ENCODE data around the gene PLA1A.
"Not testable (repeated sequence)": the region's sequence is repeated elsewhere in the genome, so short reads cannot be mapped to it uniquely, and the experiment has no call there.

PLA1A gene

GRCh38 chr3:119579366-119580066 is 18.2 kb upstream of the PLA1A start, which contains the start of gene ADPRH:
Gene ADPRH, plus strand, starts transcription at chr3:119579492. Its CDS starts 2,678 bp downstream, at chr3:119582170.
- DNase-seq (ENCODE audit: low read depth): no peak

GRCh38 chr3:119580067-119580760 is 17.5 kb upstream of the PLA1A start:
- DNase-seq (ENCODE audit: low read depth): no peak

GRCh38 chr3:119582178-119582577 is 15.5 kb upstream of the PLA1A start:
- DNase-seq (ENCODE audit: low read depth): no peak

- DNase-seq (ENCODE audit: low read depth): no peak
These were observed 12.5 kb upstream of the PLA1A start for GRCh38 chr3:119585208-119585607.

- DNase-seq (ENCODE audit: low read depth): peak; percentile 68
These were observed 11.7 kb upstream of the PLA1A start for GRCh38 chr3:119585856-119586570.

- DNase-seq (ENCODE audit: low read depth): no peak
These were observed 10.9 kb upstream of the PLA1A start for GRCh38 chr3:119586733-119587172.

- DNase-seq (ENCODE audit: low read depth): no peak
These were observed 9.6 kb upstream of the PLA1A start for GRCh38 chr3:119588112-119588511.

- no peak for DNase-seq (ENCODE audit: low read depth)
These were observed 8.4 kb upstream of the PLA1A start for GRCh38 chr3:119589102-119589773.

GRCh38 chr3:119590706-119591105 is 7.0 kb upstream of the PLA1A start:
- DNase-seq (ENCODE audit: low read depth): no peak

GRCh38 chr3:119592861-119593260 is 4.8 kb upstream of the PLA1A start:
- no peak for DNase-seq (ENCODE audit: low read depth)

- no peak for DNase-seq (ENCODE audit: low read depth)
These were observed 3.6 kb upstream of the PLA1A start for GRCh38 chr3:119594066-119594465.

GRCh38 chr3:119594929-119595328 is 2.8 kb upstream of the PLA1A start:
- not testable (repeated sequence) for DNase-seq (ENCODE audit: low read depth)

- DNase-seq (ENCODE audit: low read depth): no peak
These were observed 1.9 kb upstream of the PLA1A start for GRCh38 chr3:119595639-119596334.

- no peak for DNase-seq (ENCODE audit: low read depth)
These were observed 1.3 kb upstream of the PLA1A start for GRCh38 chr3:119596398-119596797.

- no peak for DNase-seq (ENCODE audit: low read depth)
These were observed 869 bp downstream of the PLA1A start for GRCh38 chr3:119598410-119599098.

GRCh38 chr3:119599558-119600174 is 2.0 kb downstream of the PLA1A start:
- no peak for DNase-seq (ENCODE audit: low read depth)

- no peak for DNase-seq (ENCODE audit: low read depth)
These were observed 3.0 kb downstream of the PLA1A start for GRCh38 chr3:119600732-119601131.

- no peak for DNase-seq (ENCODE audit: low read depth)
These were observed 3.5 kb downstream of the PLA1A start for GRCh38 chr3:119601154-119601553.

- DNase-seq (ENCODE audit: low read depth): no peak
These were observed 5.0 kb downstream of the PLA1A start for GRCh38 chr3:119602676-119603075.

- peak; percentile 35 for DNase-seq (ENCODE audit: low read depth)
These were observed 7.2 kb downstream of the PLA1A start for GRCh38 chr3:119604878-119605277.
